ENCODE data around the gene SLC9A4.

SLC9A4 gene

DNA sequence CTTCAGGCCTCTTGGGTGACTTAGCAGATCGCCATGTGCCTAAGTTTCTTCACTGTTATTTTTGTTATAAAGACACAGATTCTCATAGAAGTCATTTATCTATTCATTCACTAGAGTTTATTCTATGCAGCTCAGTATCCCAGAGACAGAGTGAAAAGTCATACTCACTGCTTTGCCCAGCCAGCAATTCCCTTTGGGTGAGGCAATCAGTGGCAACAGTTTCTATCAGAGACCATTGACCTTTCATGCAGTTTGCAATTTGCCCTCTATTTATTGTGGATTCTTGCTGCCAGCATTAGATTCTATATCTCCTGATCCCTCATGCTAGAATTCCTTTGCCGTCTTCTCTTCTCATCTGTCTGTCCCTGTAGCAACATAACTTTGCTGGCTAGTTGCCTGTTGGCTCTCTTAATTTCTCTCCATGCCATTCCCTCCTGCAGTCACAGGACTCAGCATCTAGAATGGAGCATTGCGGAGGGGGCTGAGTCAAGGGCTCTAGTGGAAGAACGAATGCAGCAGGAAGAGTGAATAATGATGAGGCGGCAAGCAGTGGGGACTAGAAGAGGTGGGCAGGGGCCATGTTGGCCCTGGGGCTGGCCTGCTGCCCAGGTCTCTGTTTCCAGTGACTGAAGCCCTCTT, 12.2 kb downstream of the SLC9A4 start:
- H3K4me3 ChIP-seq (ENCODE audit: low read depth, low read length), result no peak overlapping the region

DNA sequence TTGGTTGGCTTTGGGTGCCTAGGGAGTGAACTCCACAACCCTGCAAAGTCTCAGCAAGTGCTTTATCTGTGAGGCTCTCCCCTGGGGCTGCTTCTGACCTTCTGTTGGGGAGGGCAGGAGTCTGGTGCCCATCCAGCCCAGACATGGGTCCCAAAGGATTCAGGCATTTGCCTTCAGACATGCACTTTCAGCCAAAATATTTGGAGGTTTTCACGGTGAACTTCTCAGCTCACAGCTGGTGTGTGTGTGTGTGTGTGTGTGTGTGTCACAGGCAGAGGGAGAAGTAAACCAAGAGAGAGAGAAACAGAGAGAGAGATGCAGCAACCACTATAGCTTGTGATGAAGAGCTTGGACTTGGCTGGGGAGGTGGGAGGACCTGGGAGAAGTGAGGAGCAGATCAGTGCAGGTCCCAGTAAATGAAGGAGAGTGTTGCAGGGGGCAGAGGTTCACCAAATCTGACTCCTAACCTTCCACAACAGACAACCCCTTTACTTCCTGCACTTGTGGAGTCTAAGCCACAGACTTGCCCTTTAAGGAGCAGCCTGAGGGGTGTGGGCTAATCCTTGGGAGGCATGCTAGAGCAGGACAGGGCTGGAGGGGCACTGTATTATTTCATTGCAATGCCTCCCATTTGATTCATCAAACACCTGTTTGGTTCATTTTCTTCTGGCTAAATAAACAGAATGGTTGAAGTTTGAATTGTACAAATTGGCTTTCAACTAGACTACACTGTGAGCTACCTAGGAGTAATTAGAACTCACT, 14.1 kb downstream of the SLC9A4 start:
- TF ChIP-seq, protein P1, sequence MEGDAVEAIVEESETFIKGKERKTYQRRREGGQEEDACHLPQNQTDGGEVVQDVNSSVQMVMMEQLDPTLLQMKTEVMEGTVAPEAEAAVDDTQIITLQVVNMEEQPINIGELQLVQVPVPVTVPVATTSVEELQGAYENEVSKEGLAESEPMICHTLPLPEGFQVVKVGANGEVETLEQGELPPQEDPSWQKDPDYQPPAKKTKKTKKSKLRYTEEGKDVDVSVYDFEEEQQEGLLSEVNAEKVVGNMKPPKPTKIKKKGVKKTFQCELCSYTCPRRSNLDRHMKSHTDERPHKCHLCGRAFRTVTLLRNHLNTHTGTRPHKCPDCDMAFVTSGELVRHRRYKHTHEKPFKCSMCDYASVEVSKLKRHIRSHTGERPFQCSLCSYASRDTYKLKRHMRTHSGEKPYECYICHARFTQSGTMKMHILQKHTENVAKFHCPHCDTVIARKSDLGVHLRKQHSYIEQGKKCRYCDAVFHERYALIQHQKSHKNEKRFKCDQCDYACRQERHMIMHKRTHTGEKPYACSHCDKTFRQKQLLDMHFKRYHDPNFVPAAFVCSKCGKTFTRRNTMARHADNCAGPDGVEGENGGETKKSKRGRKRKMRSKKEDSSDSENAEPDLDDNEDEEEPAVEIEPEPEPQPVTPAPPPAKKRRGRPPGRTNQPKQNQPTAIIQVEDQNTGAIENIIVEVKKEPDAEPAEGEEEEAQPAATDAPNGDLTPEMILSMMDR (IDR thresholded peaks at IDR 0.05; ENCODE audit: borderline replicate concordance, insufficient read depth, low read depth, low read length), result no peak
- H3K4me3 ChIP-seq (ENCODE audit: low read depth, low read length), result no peak overlapping the region

More for the DNA sequence above, 12.2 kb downstream of the SLC9A4 start:
- TF ChIP-seq, protein P1 (IDR thresholded peaks at IDR 0.05; ENCODE audit: borderline replicate concordance, insufficient read depth, low read depth, low read length), result no peak

DNA sequence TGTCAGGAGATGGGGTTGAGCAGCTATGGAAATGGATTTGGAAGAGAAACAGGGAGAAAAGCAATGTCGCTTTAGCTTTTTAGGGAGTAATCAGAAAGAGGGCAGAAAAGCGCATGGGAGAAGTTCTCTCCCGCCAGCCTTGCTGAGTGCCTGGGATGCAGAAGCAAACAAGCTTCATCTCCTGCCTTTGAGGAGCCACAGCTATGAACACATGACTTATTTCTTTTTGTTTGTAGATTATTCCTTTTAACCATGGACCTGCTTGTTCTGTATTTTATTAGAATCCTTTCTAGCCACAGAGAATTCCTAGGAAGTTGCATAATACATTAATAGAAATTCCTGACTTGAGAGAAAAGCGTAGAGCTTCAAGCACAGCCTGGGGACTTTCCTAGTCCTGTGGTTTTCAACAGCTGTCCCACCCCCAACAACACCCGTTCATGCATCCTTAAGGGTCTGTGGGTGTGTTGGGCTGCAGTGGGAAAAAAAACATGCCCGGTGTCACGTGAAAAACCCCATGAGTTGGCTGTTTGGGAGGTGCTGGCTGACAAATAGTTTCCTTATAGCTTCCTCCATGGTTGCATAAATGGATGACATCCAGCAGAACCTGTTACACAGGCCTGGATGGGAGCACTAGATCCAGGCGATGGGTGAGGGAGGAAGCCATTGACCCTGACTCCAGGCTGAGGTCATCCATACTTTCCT, 14.9 kb downstream of the SLC9A4 start:
- no peak overlapping the region for H3K4me3 ChIP-seq (ENCODE audit: low read depth, low read length)
- TF ChIP-seq, protein P1 (IDR thresholded peaks at IDR 0.05; ENCODE audit: borderline replicate concordance, insufficient read depth, low read depth, low read length), result no peak

DNA sequence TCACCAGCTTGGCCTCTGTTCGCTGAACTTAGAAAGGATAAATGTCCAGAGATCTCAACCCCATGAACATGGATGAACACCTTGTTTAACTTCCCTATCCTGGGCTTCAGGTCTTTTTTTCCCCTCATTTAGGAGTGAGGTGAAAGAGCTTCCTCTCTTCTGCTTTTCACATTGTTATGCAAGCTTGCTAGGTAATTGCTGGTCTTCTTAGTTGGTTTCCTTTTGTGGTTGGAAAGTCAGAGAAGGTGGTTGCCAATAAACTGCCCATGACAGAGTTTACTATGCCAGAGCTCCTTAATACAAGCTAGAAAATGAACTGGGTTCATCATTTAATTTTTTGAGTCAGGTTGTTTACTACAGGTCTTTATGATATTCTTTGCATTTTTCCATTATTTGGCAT, 16.6 kb downstream of the SLC9A4 start:
- TF ChIP-seq, protein P1 (IDR thresholded peaks at IDR 0.05; ENCODE audit: borderline replicate concordance, insufficient read depth, low read depth, low read length), result no peak
- H3K4me3 ChIP-seq (ENCODE audit: low read depth, low read length), result no peak overlapping the region

DNA sequence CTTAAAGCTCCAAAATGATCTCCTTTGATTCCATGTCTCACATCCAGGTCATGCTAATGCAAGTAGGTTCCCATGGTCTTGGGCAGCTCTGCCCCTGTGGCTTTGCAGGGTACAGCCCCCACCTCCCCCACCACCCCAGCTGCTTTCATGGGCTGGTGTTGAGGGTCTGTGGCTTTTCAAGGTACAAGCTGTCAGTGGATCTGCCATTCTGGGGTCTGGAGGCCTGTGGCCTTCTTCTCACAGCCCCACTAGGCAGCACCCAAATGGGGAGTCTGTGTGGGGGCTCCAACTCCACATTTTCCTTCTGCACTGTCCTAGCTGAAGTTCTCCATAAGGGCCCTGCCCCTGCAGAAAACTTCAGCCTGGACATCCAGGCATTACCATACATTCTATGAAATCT, 19.0 kb downstream of the SLC9A4 start:
- TF ChIP-seq, protein P1 (IDR thresholded peaks at IDR 0.05; ENCODE audit: borderline replicate concordance, insufficient read depth, low read depth, low read length), result no peak
- H3K4me3 ChIP-seq (ENCODE audit: low read depth, low read length), result no peak overlapping the region

DNA sequence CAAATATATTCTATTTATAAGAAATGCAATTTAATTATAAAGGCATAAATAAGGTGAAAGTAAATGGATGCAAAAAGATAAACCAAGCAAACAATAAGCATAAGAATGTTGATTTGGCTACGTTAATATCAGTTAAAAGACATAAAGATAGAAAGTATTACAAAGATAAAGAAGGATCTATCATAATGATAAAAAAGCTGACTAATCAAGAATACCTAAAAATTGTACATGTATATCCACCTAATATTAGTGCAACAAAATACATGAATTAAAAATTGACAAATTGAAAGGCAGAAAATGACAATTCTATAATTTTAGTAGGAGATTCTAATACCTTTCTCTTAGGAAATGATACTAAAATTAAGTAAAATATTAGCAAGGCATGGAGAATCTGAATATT, 21.5 kb downstream of the SLC9A4 start:
- TF ChIP-seq, protein P1 (IDR thresholded peaks at IDR 0.05; ENCODE audit: borderline replicate concordance, insufficient read depth, low read depth, low read length), result no peak
- H3K4me3 ChIP-seq (ENCODE audit: low read depth, low read length), result no peak overlapping the region
